Peyer's patch (tissue), 4 donors: ENCODE results near the gene HMMR. TPM values are rescaled to one million over a fixed set of nuclear protein-coding genes. Genes with fewer than 3 reads are reported as not detected.
A peak's percentile ranks its signal among the peaks of the same experiment; 100 is the strongest.
"Not testable (repeated sequence)": the region's sequence is repeated elsewhere in the genome, so short reads cannot be mapped to it uniquely, and the experiment has no call there.

Experiments used
- DNase-seq, 3 donors: peaks; one replicate each; pipeline ENCODE4 v3.0.0-alpha.2; 2017 to 2019
- H3K27ac ChIP-seq, 4 donors: fragments of 200-600 bp; sonication (generic); one replicate each; pipeline ENCODE4 v1.5.1; 2016 to 2019
- H3K27me3 ChIP-seq, 2 donors: fragments of 200-600 bp; sonication (generic); one replicate each; pipeline ENCODE4 v1.5.1; 2019
- H3K36me3 ChIP-seq, 3 donors: fragments of 200-600 bp; sonication (generic); one replicate each; pipeline ENCODE4 v1.5.1; 2016 to 2019
- H3K4me1 ChIP-seq, 4 donors: fragments of 200-600 bp; sonication (generic); one replicate each; pipeline ENCODE4 v1.5.1; 2016 to 2019
- H3K4me3 ChIP-seq, 4 donors: fragments of 200-600 bp; sonication (generic); 1 replicate in 3 of 4; 2 replicates in 1 of 4; pipeline ENCODE4 v1.5.1; 2016 to 2019; ENCODE audit warnings: mild to moderate bottlenecking in 1 of 4
- H3K9me3 ChIP-seq, 4 donors: fragments of 200-600 bp; sonication (generic); one replicate each; pipeline ENCODE4 v1.5.1; 2016 to 2019; ENCODE audit warnings: mild to moderate bottlenecking in 1 of 4
- CTCF ChIP-seq, 6 experiments: fragments of 450-650 bp in 4 of 6; fragments of 200-600 bp in 2 of 6; sonication (generic) in 1 of 6; IDR thresholded peaks; one replicate each; pipeline ENCODE4 v1.5.1; 2017 to 2019; ENCODE audit warnings: antibody characterized with exemption in 6 of 6, mild to moderate bottlenecking in 3 of 6, moderate library complexity in 1 of 6
- POLR2A ChIP-seq, 2 donors: fragments of 450-650 bp; IDR thresholded peaks; one replicate each; pipeline ENCODE4 v1.5.1; 2017; ENCODE audit warnings: antibody characterized with exemption in 2 of 2, mild to moderate bottlenecking in 2 of 2, moderate library complexity in 2 of 2
- total RNA-seq, 4 donors: library from RNA; depleted of rRNA; stranded (reverse); fragments of >200 nt; gene quantifications; one replicate each; pipeline ENCODE4 v1.1.0, GENCODE V29; 2016

HMMR gene
- total RNA-seq = 1 to 10 TPM; 1.1 to 3.3 (median 1.9) TPM

- H3K27me3 ChIP-seq = no peaks in the 10 kb centered on the region
- peaks cover 0 to 18% (median 6%) of the 10 kb centered on the region in 4 donors for H3K4me1 ChIP-seq
- H3K9me3 ChIP-seq = no peaks in the 10 kb centered on the region
- TF ChIP-seq CTCF (IDR thresholded peaks at IDR 0.05) = no peak
- no peak for TF ChIP-seq POLR2A (IDR thresholded peaks at IDR 0.05)
- no peaks in the 10 kb centered on the region for H3K36me3 ChIP-seq
- H3K27ac ChIP-seq = peak within 1 kb of the TSS; percentile 93 to 97 (median 96)
- DNase-seq = no peak
- peak within 1 kb of the TSS; percentile 64 to 77 (median 74) for H3K4me3 ChIP-seq
These were observed at the start of gene HMMR for GRCh38 chr5:163460562-163461171. HMMR (plus strand) TSS chr5:163460632; CDS start chr5:163460693, 61 bp downstream.

- not testable (repeated sequence) for H3K9me3 ChIP-seq, H3K4me1 ChIP-seq, H3K4me3 ChIP-seq, H3K27ac ChIP-seq, DNase-seq, H3K36me3 ChIP-seq, H3K27me3 ChIP-seq
These were observed 44.8 kb upstream of the HMMR start for GRCh38 chr5:163415673-163416072.

GRCh38 chr5:163424836-163425235 is 35.6 kb upstream of the HMMR start:
- TF ChIP-seq CTCF (IDR thresholded peaks at IDR 0.05) (no peak), POLR2A (IDR thresholded peaks at IDR 0.05) (no peak)
- Histone ChIP-seq H3K9me3 (no peaks in the 10 kb centered on the region), H3K27ac (no peak overlapping the region), H3K4me3 (no peak overlapping the region), H3K36me3 (no peaks in the 10 kb centered on the region), H3K27me3 (no peaks in the 10 kb centered on the region), H3K4me1 (no peaks in the 10 kb centered on the region)
- DNase-seq = no peak

- not testable (repeated sequence) for H3K36me3 ChIP-seq, H3K4me3 ChIP-seq
These were observed 34.3 kb upstream of the HMMR start for GRCh38 chr5:163426128-163426527.

GRCh38 chr5:163432544-163432943 is 27.9 kb upstream of the HMMR start:
- Histone ChIP-seq H3K36me3 (no peaks in the 10 kb centered on the region), H3K27ac (no peak overlapping the region), H3K27me3 (no peaks in the 10 kb centered on the region), H3K4me3 (no peak overlapping the region), H3K4me1 (no peaks in the 10 kb centered on the region), H3K9me3 (no peaks in the 10 kb centered on the region)
- DNase-seq = no peak
- TF ChIP-seq POLR2A (IDR thresholded peaks at IDR 0.05) (no peak), CTCF (IDR thresholded peaks at IDR 0.05) (no peak)

More at GRCh38 chr5:163426128-163426527, 34.3 kb upstream of the HMMR start:
- not testable (repeated sequence) for H3K27ac ChIP-seq, H3K27me3 ChIP-seq, H3K4me1 ChIP-seq, DNase-seq, H3K9me3 ChIP-seq

- Histone ChIP-seq H3K9me3 (no peaks in the 10 kb centered on the region), H3K36me3 (no peaks in the 10 kb centered on the region), H3K27me3 (no peaks in the 10 kb centered on the region), H3K27ac (no peak overlapping the region), H3K4me1 (peaks cover 0 to under 1% (median 0%) of the 10 kb centered on the region in 4 donors), H3K4me3 (no peak overlapping the region)
- no peak for DNase-seq
- TF ChIP-seq POLR2A (IDR thresholded peaks at IDR 0.05) = no peak
- TF ChIP-seq CTCF (IDR thresholded peaks at IDR 0.05) = no peak
These were observed 27.2 kb upstream of the HMMR start for GRCh38 chr5:163433271-163433670.

- Histone ChIP-seq H3K9me3 (no peaks in the 10 kb centered on the region), H3K4me3 (no peak overlapping the region), H3K27me3 (no peaks in the 10 kb centered on the region), H3K27ac (peak overlapping the region in 1 of 4 donors; percentile 32), H3K36me3 (no peaks in the 10 kb centered on the region), H3K4me1 (peaks cover 0 to 12% (median 0%) of the 10 kb centered on the region in 4 donors)
- peak in 1 of 3 donors; percentile 58 for DNase-seq
- TF ChIP-seq CTCF (IDR thresholded peaks at IDR 0.05) = no peak
- no peak for TF ChIP-seq POLR2A (IDR thresholded peaks at IDR 0.05)
These were observed 26.0 kb upstream of the HMMR start for GRCh38 chr5:163434401-163434866.
